Measurements from ENCODE around the gene LIPC. TPM values are rescaled to one million over a fixed set of nuclear protein-coding genes. Genes with fewer than 3 reads are reported as not detected.

Gene LIPC
- total and polyA plus RNA-seq, 10 of the 15 experiments (the other 5 are each of a cell fraction or from before 2014, with no cell fraction given): 0.06 to 0.31 (median 0.16) TPM; not detected in 1

GRCh38 chr15:58453931-58454793 lies 22.4 kb downstream of the LIPC start (continued):
- TF ChIP-seq MEF2B (IDR thresholded peaks at IDR 0.05; ENCODE audit: partially characterized antibody, poor library complexity, severe bottlenecking) (peak; percentile 43), ZNF207 (IDR thresholded peaks at IDR 0.05; ENCODE audit: borderline replicate concordance) (no peak), EP300 (IDR thresholded peaks at IDR 0.05; ENCODE audit: borderline replicate concordance in 1 of 2, control insufficient read depth in 1 of 2, low read depth in 2 of 2, low read length in 2 of 2) (peak in 1 of 2 experiments; percentile 54; a peak in 1 of 4 replicates), FOXK2 (IDR thresholded peaks at IDR 0.05) (no peak), FOS (IDR thresholded peaks at IDR 0.05; ENCODE audit: borderline replicate concordance, extremely low read depth, insufficient read length) (no peak), NFXL1 (IDR thresholded peaks at IDR 0.05; ENCODE audit: borderline replicate concordance) (no peak), RB1 (IDR thresholded peaks at IDR 0.05; ENCODE audit: borderline replicate concordance) (no peak), TARDBP (IDR thresholded peaks at IDR 0.05; ENCODE audit: borderline replicate concordance) (no peak), CREM (IDR thresholded peaks at IDR 0.05; ENCODE audit: low read depth) (peak; percentile 81), YY1 (IDR thresholded peaks at IDR 0.05; ENCODE audit: low read depth, low read length) (peak; percentile 50; the same call in 1 of the 2 replicates), MXI1 (IDR thresholded peaks at IDR 0.05; ENCODE audit: low read depth, low read length) (no peak), NFYA (IDR thresholded peaks at IDR 0.05; ENCODE audit: borderline replicate concordance, low read depth, low read length) (no peak), SMAD5 (IDR thresholded peaks at IDR 0.05; ENCODE audit: low read depth) (no peak), TBL1XR1 (IDR thresholded peaks at IDR 0.05; ENCODE audit: low read depth, low read length) (no peak), CBX3 (IDR thresholded peaks at IDR 0.05; ENCODE audit: borderline replicate concordance, low read depth) (no peak), RFX5 (IDR thresholded peaks at IDR 0.05; ENCODE audit: low read depth, low read length) (no peak), ZNF217 (IDR thresholded peaks at IDR 0.05) (no peak), ATF7 (IDR thresholded peaks at IDR 0.05; ENCODE audit: low read depth) (0 out of 2 replicates have a peak, but pooled peaks have one; percentile 25), KLF5 (IDR thresholded peaks at IDR 0.05; ENCODE audit: partially characterized antibody) (no peak), SUZ12 (IDR thresholded peaks at IDR 0.05; ENCODE audit: unreplicated experiment) (no peak), E2F4 (IDR thresholded peaks at IDR 0.05; ENCODE audit: low read depth, low read length) (no peak), IKZF2 (IDR thresholded peaks at IDR 0.05) (peak; percentile 63 to 71; a peak in 2 of 4 replicates), HCFC1 (IDR thresholded peaks at IDR 0.05; ENCODE audit: low read length) (no peak), ZBTB40 (IDR thresholded peaks at IDR 0.05; ENCODE audit: borderline replicate concordance) (no peak)

Data from GM12878 (cell line).